Gastroesophageal sphincter (tissue), 3 donors: Measurements from ENCODE around the gene ASAP2.

Experiments
- EP300 ChIP-seq: sonication (generic); formaldehyde crosslinking; IDR thresholded peaks from one replicate; pipeline ENCODE4 v1.6.1; 2017; ENCODE audit warnings: antibody characterized with exemption, mild to moderate bottlenecking
- POLR2A ChIP-seq, 2 donors: fragments of 450-650 bp; IDR thresholded peaks; one replicate each; pipeline ENCODE4 v1.6.1; 2017; ENCODE audit warnings: antibody characterized with exemption in 2 of 2, mild to moderate bottlenecking in 2 of 2, moderate library complexity in 1 of 2
- POLR2AphosphoS5 ChIP-seq: sonication (generic); formaldehyde crosslinking; IDR thresholded peaks from one replicate; pipeline ENCODE4 v1.6.1; 2017; ENCODE audit warnings: antibody characterized with exemption
- TF ChIP-seq, protein P1 (sequence below), 4 experiments: fragments of 200-600 bp in 2 of 4; fragments of 450-650 bp in 2 of 4; sonication (generic) in 1 of 4; IDR thresholded peaks; one replicate each; pipeline ENCODE4 v1.5.1; 2017 to 2019; ENCODE audit warnings: antibody characterized with exemption in 4 of 4, mild to moderate bottlenecking in 2 of 4, moderate library complexity in 2 of 4

DNA sequence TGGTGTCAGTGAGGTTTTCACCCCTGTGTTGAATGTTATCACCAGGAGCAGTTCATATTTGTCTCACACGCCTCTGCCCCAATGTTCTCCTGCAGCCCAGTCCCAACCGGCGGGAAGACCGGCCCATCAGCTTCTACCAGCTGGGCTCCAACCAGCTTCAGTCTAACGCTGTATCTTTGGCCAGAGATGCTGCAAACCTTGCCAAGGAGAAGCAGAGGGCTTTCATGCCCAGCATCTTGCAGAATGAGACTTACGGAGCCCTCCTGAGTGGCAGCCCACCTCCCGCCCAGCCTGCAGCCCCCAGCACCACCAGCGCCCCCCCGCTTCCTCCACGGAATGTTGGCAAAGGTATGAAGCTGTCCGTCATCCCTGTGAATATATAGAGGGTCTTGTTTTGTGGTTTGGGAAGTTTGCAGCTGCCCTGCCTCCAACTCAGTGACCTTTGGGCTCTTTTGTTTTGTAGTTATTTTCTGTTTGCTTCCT lies 181.6 kb downstream of the ASAP2 start:
- TF ChIP-seq EP300 (no peak), POLR2A (IDR thresholded peaks at IDR 0.05) (no peak), POLR2AphosphoS5 (no peak)
- TF ChIP-seq, protein P1, sequence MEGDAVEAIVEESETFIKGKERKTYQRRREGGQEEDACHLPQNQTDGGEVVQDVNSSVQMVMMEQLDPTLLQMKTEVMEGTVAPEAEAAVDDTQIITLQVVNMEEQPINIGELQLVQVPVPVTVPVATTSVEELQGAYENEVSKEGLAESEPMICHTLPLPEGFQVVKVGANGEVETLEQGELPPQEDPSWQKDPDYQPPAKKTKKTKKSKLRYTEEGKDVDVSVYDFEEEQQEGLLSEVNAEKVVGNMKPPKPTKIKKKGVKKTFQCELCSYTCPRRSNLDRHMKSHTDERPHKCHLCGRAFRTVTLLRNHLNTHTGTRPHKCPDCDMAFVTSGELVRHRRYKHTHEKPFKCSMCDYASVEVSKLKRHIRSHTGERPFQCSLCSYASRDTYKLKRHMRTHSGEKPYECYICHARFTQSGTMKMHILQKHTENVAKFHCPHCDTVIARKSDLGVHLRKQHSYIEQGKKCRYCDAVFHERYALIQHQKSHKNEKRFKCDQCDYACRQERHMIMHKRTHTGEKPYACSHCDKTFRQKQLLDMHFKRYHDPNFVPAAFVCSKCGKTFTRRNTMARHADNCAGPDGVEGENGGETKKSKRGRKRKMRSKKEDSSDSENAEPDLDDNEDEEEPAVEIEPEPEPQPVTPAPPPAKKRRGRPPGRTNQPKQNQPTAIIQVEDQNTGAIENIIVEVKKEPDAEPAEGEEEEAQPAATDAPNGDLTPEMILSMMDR (IDR thresholded peaks at IDR 0.05) = no peak
